Ishikawa (cell line): Measurements from ENCODE around the gene SLC9A9.

Source experiments
- CEBPB ChIP-seq: IDR thresholded peaks from 2 replicates; pipeline ENCODE4 v1.6.1; 2012
- CREB1 ChIP-seq: IDR thresholded peaks from 2 replicates; pipeline ENCODE4 v1.6.1; 2012; ENCODE audit warnings: low read depth
- EGR1 ChIP-seq: IDR thresholded peaks from 2 replicates; pipeline ENCODE4 v1.6.1; 2012
- EP300 ChIP-seq: IDR thresholded peaks from 2 replicates; pipeline ENCODE4 v1.6.1; 2012; ENCODE audit warnings: borderline replicate concordance
- FOXM1 ChIP-seq: IDR thresholded peaks from 2 replicates; pipeline ENCODE4 v1.6.1; 2012; ENCODE audit warnings: low read depth, borderline replicate concordance
- MAX ChIP-seq: IDR thresholded peaks from 2 replicates; pipeline ENCODE4 v1.6.1; 2012
- NFIC ChIP-seq: IDR thresholded peaks from 2 replicates; pipeline ENCODE4 v1.6.1; 2012
- RAD21 ChIP-seq: IDR thresholded peaks from 2 replicates; pipeline ENCODE4 v1.6.1; 2012; ENCODE audit warnings: low read depth
- REST ChIP-seq: IDR thresholded peaks from 2 replicates; pipeline ENCODE4 v1.6.1; 2012; ENCODE audit warnings: low read depth, mild to moderate bottlenecking
- TAF1 ChIP-seq: IDR thresholded peaks from 2 replicates; pipeline ENCODE4 v1.6.1; 2012; ENCODE audit warnings: low read depth, mild to moderate bottlenecking
- TCF12 ChIP-seq: IDR thresholded peaks from 2 replicates; pipeline ENCODE4 v1.6.1; 2012; ENCODE audit warnings: low read depth
- TEAD4 ChIP-seq: IDR thresholded peaks from 2 replicates; pipeline ENCODE4 v1.6.1; 2012
- USF1 ChIP-seq: IDR thresholded peaks from 2 replicates; pipeline ENCODE4 v1.6.1; 2012
- YY1 ChIP-seq: IDR thresholded peaks from 2 replicates; pipeline ENCODE4 v1.6.1; 2012; ENCODE audit warnings: low read depth
- ZBTB7A ChIP-seq: IDR thresholded peaks from 2 replicates; pipeline ENCODE4 v1.6.1; 2012; ENCODE audit warnings: low read depth

Gene SLC9A9

GRCh38 chr3:143716731-143717130 is 131.5 kb downstream of the SLC9A9 start:
- no peak for TF ChIP-seq NFIC
- no peak for TF ChIP-seq EP300
- TF ChIP-seq TEAD4 = no peak
- TF ChIP-seq TAF1 = no peak
- no peak for TF ChIP-seq REST
- TF ChIP-seq RAD21 = no peak
- TF ChIP-seq USF1 = no peak
- no peak for TF ChIP-seq YY1
- no peak for TF ChIP-seq CREB1
- TF ChIP-seq FOXM1 = no peak
- TF ChIP-seq EGR1 = no peak
- TF ChIP-seq MAX = no peak
- TF ChIP-seq TCF12 = no peak
- no peak for TF ChIP-seq ZBTB7A
- TF ChIP-seq CEBPB = no peak

GRCh38 chr3:143712522-143712921 is 135.7 kb downstream of the SLC9A9 start:
- TF ChIP-seq ZBTB7A = no peak
- no peak for TF ChIP-seq MAX
- TF ChIP-seq REST = no peak
- no peak for TF ChIP-seq USF1
- no peak for TF ChIP-seq TAF1
- no peak for TF ChIP-seq RAD21
- no peak for TF ChIP-seq FOXM1
- TF ChIP-seq TEAD4 = no peak

GRCh38 chr3:143707848-143708247 is 140.4 kb downstream of the SLC9A9 start:
- TF ChIP-seq TEAD4 = no peak
- no peak for TF ChIP-seq CREB1
- no peak for TF ChIP-seq CEBPB
- TF ChIP-seq ZBTB7A = no peak
- TF ChIP-seq NFIC = no peak
- no peak for TF ChIP-seq FOXM1
- no peak for TF ChIP-seq USF1
- TF ChIP-seq YY1 = no peak
- TF ChIP-seq TAF1 = no peak
- no peak for TF ChIP-seq REST
- TF ChIP-seq EGR1 = no peak
- TF ChIP-seq MAX = no peak
- TF ChIP-seq EP300 = no peak
- no peak for TF ChIP-seq TCF12
- TF ChIP-seq RAD21 = no peak

GRCh38 chr3:143700431-143700975 is 147.8 kb downstream of the SLC9A9 start:
- TF ChIP-seq FOXM1 (no peak), EP300 (no peak), MAX (no peak), CEBPB (no peak), ZBTB7A (no peak), RAD21 (no peak)
